Brain microvascular endothelial cell (primary cell): ENCODE results near the gene PJVK.

ENCODE experiments used
- DNase-seq: peaks from one replicate; pipeline ENCODE4 v3.0.0-alpha.2; 2020
- H3K27ac ChIP-seq: fragments of 250-450 bp; sonication (Bioruptor Pico); 2 replicates; pipeline ENCODE4 v1.5.1; 2020; ENCODE audit warnings: mild to moderate bottlenecking, moderate library complexity
- H3K27me3 ChIP-seq: fragments of 250-450 bp; sonication (Bioruptor Pico); replicated peaks from 2 replicates; pipeline ENCODE4 v1.5.1; 2020; ENCODE audit warnings: mild to moderate bottlenecking
- H3K36me3 ChIP-seq: fragments of 250-450 bp; sonication (Bioruptor Pico); replicated peaks from 2 replicates; pipeline ENCODE4 v1.5.1; 2020; ENCODE audit warnings: mild to moderate bottlenecking
- H3K4me3 ChIP-seq: 2 replicates; pipeline ENCODE4 v1.5.1; 2011; ENCODE audit warnings: low read depth, mild to moderate bottlenecking, control low read depth, low read length, moderate library complexity
- CTCF ChIP-seq: IDR thresholded peaks from 2 replicates; pipeline ENCODE4 v1.5.1; 2011; ENCODE audit warnings: low read depth, mild to moderate bottlenecking, moderate library complexity, low read length, control low read depth, inconsistent platforms; ENCODE audit errors: missing control alignments
- in situ Hi-C: cut with HindIII; loops from 2 replicates; pipeline ENCODE4 v1.10.0; 2017; ENCODE audit warnings: low sequenced_read_pairs, low pct_ligation_motif_present

Gene PJVK

GRCh38 chr2:178426388-178426787 lies 24.8 kb upstream of the PJVK start:
- in situ Hi-C loops = no loop called here
- Histone ChIP-seq H3K27me3 (no peaks in the 10 kb centered on the region), H3K4me3 (no peak overlapping the region), H3K36me3 (peaks cover 33% of the 10 kb centered on the region), H3K27ac (no peak overlapping the region)
- no peak for TF ChIP-seq CTCF
- DNase-seq = peak; percentile 25

- Histone ChIP-seq H3K4me3 (no peak overlapping the region), H3K36me3 (peaks cover 43% of the 10 kb centered on the region), H3K27me3 (no peaks in the 10 kb centered on the region), H3K27ac (no peak overlapping the region)
- DNase-seq = no peak
- no peak for TF ChIP-seq CTCF
- in situ Hi-C loops = no loop called here
Measured at GRCh38 chr2:178427458-178427857, 23.7 kb upstream of the PJVK start.

GRCh38 chr2:178428396-178428806 lies 22.8 kb upstream of the PJVK start:
- in situ Hi-C loops = no loop called here

GRCh38 chr2:178429336-178429735 lies 21.8 kb upstream of the PJVK start:
- Histone ChIP-seq H3K4me3 (no peak overlapping the region), H3K27ac (no peak overlapping the region), H3K36me3 (peaks cover 53% of the 10 kb centered on the region), H3K27me3 (no peaks in the 10 kb centered on the region)
- no peak for DNase-seq
- in situ Hi-C loops = no loop called here
- no peak for TF ChIP-seq CTCF

More at GRCh38 chr2:178428396-178428806, 22.8 kb upstream of the PJVK start:
- no peak overlapping the region for H3K4me3 ChIP-seq
- no peak for TF ChIP-seq CTCF
- DNase-seq = no peak
- peaks cover 51% of the 10 kb centered on the region for H3K36me3 ChIP-seq
- no peaks in the 10 kb centered on the region for H3K27me3 ChIP-seq
- no peak overlapping the region for H3K27ac ChIP-seq

GRCh38 chr2:178436662-178437061 lies 14.5 kb upstream of the PJVK start:
- H3K36me3 ChIP-seq = peaks cover 35% of the 10 kb centered on the region
- in situ Hi-C loops = no loop called here
- TF ChIP-seq CTCF = no peak
- no peak for DNase-seq
- no peak overlapping the region for H3K4me3 ChIP-seq
- no peak overlapping the region for H3K27ac ChIP-seq
- no peaks in the 10 kb centered on the region for H3K27me3 ChIP-seq

- Histone ChIP-seq H3K27me3 (no peaks in the 10 kb centered on the region), H3K4me3 (no peak overlapping the region), H3K27ac (no peak overlapping the region), H3K36me3 (peaks cover 32% of the 10 kb centered on the region)
- DNase-seq = no peak
- no peak for TF ChIP-seq CTCF
- in situ Hi-C loops = no loop called here
Measured at GRCh38 chr2:178441426-178441825, 9.8 kb upstream of the PJVK start.
